ENCODE data around the gene GSG1L.
"Not testable (repeated sequence)": the region's sequence is repeated elsewhere in the genome, so short reads cannot be mapped to it uniquely, and the experiment has no call there.

Gene GSG1L

GRCh38 chr16:27903046-27903655 is 160.4 kb downstream of the GSG1L start:
- DNase-seq (ENCODE audit: low read depth, low spot score): no peak

GRCh38 chr16:27902551-27902950 is 161.0 kb downstream of the GSG1L start:
- DNase-seq (ENCODE audit: low read depth, low spot score): no peak

- DNase-seq (ENCODE audit: low read depth, low spot score): no peak
Observed at GRCh38 chr16:27901956-27902355, 161.6 kb downstream of the GSG1L start.

GRCh38 chr16:27899736-27900135 is 163.8 kb downstream of the GSG1L start:
- DNase-seq (ENCODE audit: low read depth, low spot score): no peak

GRCh38 chr16:27894386-27894785 is 169.1 kb downstream of the GSG1L start:
- DNase-seq (ENCODE audit: low read depth, low spot score): no peak

GRCh38 chr16:27892879-27893278 is 170.6 kb downstream of the GSG1L start:
- DNase-seq (ENCODE audit: low read depth, low spot score): peak; percentile 28

- DNase-seq (ENCODE audit: low read depth, low spot score): no peak
Observed at GRCh38 chr16:27890866-27891265, 172.6 kb downstream of the GSG1L start.

- no peak for DNase-seq (ENCODE audit: low read depth, low spot score)
Observed at GRCh38 chr16:27890006-27890405, 173.5 kb downstream of the GSG1L start.

GRCh38 chr16:27883576-27883975 is 179.9 kb downstream of the GSG1L start:
- DNase-seq (ENCODE audit: low read depth, low spot score): no peak

- no peak for DNase-seq (ENCODE audit: low read depth, low spot score)
Observed at GRCh38 chr16:27880287-27880686, 183.2 kb downstream of the GSG1L start.

- no peak for DNase-seq (ENCODE audit: low read depth, low spot score)
Observed at GRCh38 chr16:27879601-27880247, 183.8 kb downstream of the GSG1L start.

GRCh38 chr16:27872627-27873026 is 190.9 kb downstream of the GSG1L start:
- not testable (repeated sequence) for DNase-seq (ENCODE audit: low read depth, low spot score)

GRCh38 chr16:27870116-27870798 is 193.3 kb downstream of the GSG1L start:
- no peak for DNase-seq (ENCODE audit: low read depth, low spot score)

- DNase-seq (ENCODE audit: low read depth, low spot score): no peak
Observed at GRCh38 chr16:27869411-27869810, 194.1 kb downstream of the GSG1L start.

- DNase-seq (ENCODE audit: low read depth, low spot score): no peak
Observed at GRCh38 chr16:27868180-27868579, 195.3 kb downstream of the GSG1L start.

- no peak for DNase-seq (ENCODE audit: low read depth, low spot score)
Observed at GRCh38 chr16:27867122-27868110, 196.1 kb downstream of the GSG1L start.

- DNase-seq (ENCODE audit: low read depth, low spot score): no peak
Observed at GRCh38 chr16:27863377-27863776, 200.1 kb downstream of the GSG1L start.

GRCh38 chr16:27862953-27863352 is 200.6 kb downstream of the GSG1L start:
- DNase-seq (ENCODE audit: low read depth, low spot score): no peak

- no peak for DNase-seq (ENCODE audit: low read depth, low spot score)
Observed at GRCh38 chr16:27860091-27860490, 203.4 kb downstream of the GSG1L start.

- DNase-seq (ENCODE audit: low read depth, low spot score): no peak
Observed at GRCh38 chr16:27859020-27859419, 204.5 kb downstream of the GSG1L start.

- no peak for DNase-seq (ENCODE audit: low read depth, low spot score)
Observed at GRCh38 chr16:27853651-27854050, 209.9 kb downstream of the GSG1L start.

- DNase-seq (ENCODE audit: low read depth, low spot score): no peak
Observed at GRCh38 chr16:27853101-27853500, 210.4 kb downstream of the GSG1L start.
